GM20000 (cell line): Measurements from ENCODE around the gene ANXA6.

ENCODE experiments used
- DNase-seq: peaks from one replicate; pipeline ENCODE4 v3.0.0; 2012; ENCODE audit warnings: low spot score
- CTCF ChIP-seq: IDR thresholded peaks from 2 replicates; pipeline ENCODE4 v1.5.1; 2012; ENCODE audit warnings: mild to moderate bottlenecking, control low read depth; ENCODE audit errors: extremely low read depth, missing control alignments

The ANXA6 gene

GRCh38 chr5:151075698-151076331, 81.8 kb downstream of the ANXA6 start:
- DNase-seq: no peak

GRCh38 chr5:151074557-151074956, 83.0 kb downstream of the ANXA6 start:
- DNase-seq: no peak
- no peak for TF ChIP-seq CTCF

More at GRCh38 chr5:151075698-151076331, 81.8 kb downstream of the ANXA6 start:
- no peak for TF ChIP-seq CTCF

GRCh38 chr5:151073280-151073679, 84.3 kb downstream of the ANXA6 start:
- no peak for TF ChIP-seq CTCF

GRCh38 chr5:151072630-151073025, 85.0 kb downstream of the ANXA6 start:
- no peak for TF ChIP-seq CTCF
- no peak for DNase-seq

More at GRCh38 chr5:151073280-151073679, 84.3 kb downstream of the ANXA6 start:
- no peak for DNase-seq

GRCh38 chr5:151071848-151072629, 85.5 kb downstream of the ANXA6 start:
- no peak for DNase-seq
- no peak for TF ChIP-seq CTCF

- DNase-seq: no peak
- TF ChIP-seq CTCF: no peak
These were observed 86.6 kb downstream of the ANXA6 start for GRCh38 chr5:151071021-151071420.

GRCh38 chr5:151070449-151070848, 87.1 kb downstream of the ANXA6 start:
- no peak for DNase-seq
- TF ChIP-seq CTCF: no peak
